ENCODE measurements around the gene PCGF6.
"Not testable (repeated sequence)": the region's sequence is repeated elsewhere in the genome, so short reads cannot be mapped to it uniquely, and the experiment has no call there.

PCGF6 gene

GRCh38 chr10:103310197-103310596 is 40.7 kb downstream of the PCGF6 start:
- no peak for DNase-seq

GRCh38 chr10:103307594-103307993 is 43.3 kb downstream of the PCGF6 start:
- DNase-seq = no peak

GRCh38 chr10:103295374-103296015 is 55.4 kb downstream of the PCGF6 start:
- no peak for DNase-seq

- no peak for DNase-seq
These were observed 59.4 kb downstream of the PCGF6 start for GRCh38 chr10:103291588-103291987.

GRCh38 chr10:103287992-103288391 is 62.9 kb downstream of the PCGF6 start:
- no peak for DNase-seq

GRCh38 chr10:103284170-103284569 is 66.8 kb downstream of the PCGF6 start:
- no peak for DNase-seq

GRCh38 chr10:103282961-103283360 is 68.0 kb downstream of the PCGF6 start:
- no peak for DNase-seq

- DNase-seq = no peak
These were observed 69.2 kb downstream of the PCGF6 start for GRCh38 chr10:103281753-103282152.

GRCh38 chr10:103280506-103280905 is 70.4 kb downstream of the PCGF6 start:
- DNase-seq = no peak

- DNase-seq = no peak
These were observed 70.9 kb downstream of the PCGF6 start for GRCh38 chr10:103280031-103280430.

- peak; percentile 28 for DNase-seq
These were observed 72.1 kb downstream of the PCGF6 start for GRCh38 chr10:103278862-103279298.

GRCh38 chr10:103278537-103278823 is 72.5 kb downstream of the PCGF6 start:
- DNase-seq = no peak

- no peak for DNase-seq
These were observed 73.0 kb downstream of the PCGF6 start for GRCh38 chr10:103277713-103278536.

- no peak for DNase-seq
These were observed 73.8 kb downstream of the PCGF6 start, which contains the start of gene INA for GRCh38 chr10:103276896-103277712. INA (plus strand) TSS chr10:103277138; CDS start chr10:103277212, 74 bp downstream.

- DNase-seq = no peak
These were observed 74.6 kb downstream of the PCGF6 start for GRCh38 chr10:103276251-103276895.

- no peak for DNase-seq
These were observed 77.9 kb downstream of the PCGF6 start for GRCh38 chr10:103273041-103273441.

- no peak for DNase-seq
These were observed 85.1 kb downstream of the PCGF6 start for GRCh38 chr10:103265717-103266329.

GRCh38 chr10:103262229-103262628 is 88.7 kb downstream of the PCGF6 start:
- no peak for DNase-seq

GRCh38 chr10:103259989-103260388 is 91.0 kb downstream of the PCGF6 start:
- no peak for DNase-seq

- not testable (repeated sequence) for DNase-seq
These were observed 92.0 kb downstream of the PCGF6 start for GRCh38 chr10:103258928-103259327.

- DNase-seq = no peak
These were observed 93.1 kb downstream of the PCGF6 start for GRCh38 chr10:103257812-103258211.

- DNase-seq = no peak
These were observed 94.3 kb downstream of the PCGF6 start for GRCh38 chr10:103256613-103257012.

Measured in activated CD8-positive, alpha-beta memory T cell treated with anti-CD3 and anti-CD28 coated beads, Interleukin-2, amount 50 U/mL, for 4 hours (primary cell).